ENCODE data around the gene GNL1. TPM values are rescaled to one million over a fixed set of nuclear protein-coding genes. Genes with fewer than 3 reads are reported as not detected.

The GNL1 gene
- total and polyA plus RNA-seq, 4 donors, result 41.0 to 68.5 (median 54.6) TPM

GRCh38 chr6:30515944-30516753, 40.1 kb downstream of the GNL1 start:
- DNase-seq (peak; percentile 88 to 97 (median 96)), ATAC-seq (ENCODE audit: insufficient read depth, low FRiP score) (peak; percentile 92)
- Histone ChIP-seq H3K9me3 (ENCODE audit: control insufficient read depth in 4 of 4, insufficient read depth in 3 of 4, low read length in 3 of 4) (no peaks in the 10 kb centered on the region), H3K9ac (ENCODE audit: insufficient read depth in 1 of 2, low read length in 2 of 2) (peak overlapping the region in 1 of 2 donors; percentile 54), H3K4me3 (peak overlapping the region; percentile 52), H3K4me1 (ENCODE audit: control insufficient read depth in 5 of 5, insufficient read depth in 5 of 5, low read length in 5 of 5) (peaks cover 0 to 2% (median 0%) of the 10 kb centered on the region in 5 donors), H3K27ac (ENCODE audit: low read depth in 1 of 2, low read length in 1 of 2) (peak overlapping the region; percentile 83 to 99), H3K36me3 (ENCODE audit: control insufficient read depth in 4 of 4, insufficient read depth in 4 of 4, low read length in 4 of 4) (no peaks in the 10 kb centered on the region), H3K27me3 (ENCODE audit: control insufficient read depth in 3 of 3, insufficient read depth in 3 of 3, low read length in 2 of 3) (peaks cover 0 to 7% (median 0%) of the 10 kb centered on the region in 3 donors)
- 1% methylated on average over 33 of the region's 33 CpGs for WGBS, 2 donors
- no peak for TF ChIP-seq CTCF (IDR thresholded peaks at IDR 0.05; ENCODE audit: control extremely low read depth, extremely low read depth)

- Histone ChIP-seq H3K27me3 (ENCODE audit: control insufficient read depth in 3 of 3, insufficient read depth in 3 of 3, low read length in 2 of 3) (peaks cover 0 to 7% (median 0%) of the 10 kb centered on the region in 3 donors), H3K4me1 (ENCODE audit: control insufficient read depth in 5 of 5, insufficient read depth in 5 of 5, low read length in 5 of 5) (no peaks in the 10 kb centered on the region), H3K27ac (ENCODE audit: low read depth in 1 of 2, low read length in 1 of 2) (peak overlapping the region in 1 of 2 donors; percentile 99), H3K9ac (ENCODE audit: insufficient read depth in 1 of 2, low read length in 2 of 2) (no peak overlapping the region), H3K9me3 (ENCODE audit: control insufficient read depth in 4 of 4, insufficient read depth in 3 of 4, low read length in 3 of 4) (no peaks in the 10 kb centered on the region), H3K36me3 (ENCODE audit: control insufficient read depth in 4 of 4, insufficient read depth in 4 of 4, low read length in 4 of 4) (no peaks in the 10 kb centered on the region), H3K4me3 (no peak overlapping the region)
- WGBS, 2 donors, result 42 to 54% methylated on average over 4 of the region's 4 CpGs
- TF ChIP-seq CTCF (IDR thresholded peaks at IDR 0.05; ENCODE audit: control extremely low read depth, extremely low read depth), result no peak
- DNase-seq, result no peak
- ATAC-seq (ENCODE audit: insufficient read depth, low FRiP score), result no peak
Observed at GRCh38 chr6:30515106-30515505, 41.2 kb downstream of the GNL1 start.

- no peak for ATAC-seq (ENCODE audit: insufficient read depth, low FRiP score)
- Histone ChIP-seq H3K4me3 (no peak overlapping the region), H3K9ac (ENCODE audit: insufficient read depth in 1 of 2, low read length in 2 of 2) (no peak overlapping the region), H3K9me3 (ENCODE audit: control insufficient read depth in 4 of 4, insufficient read depth in 3 of 4, low read length in 3 of 4) (no peaks in the 10 kb centered on the region), H3K27ac (ENCODE audit: low read depth in 1 of 2, low read length in 1 of 2) (no peak overlapping the region), H3K4me1 (ENCODE audit: control insufficient read depth in 5 of 5, insufficient read depth in 5 of 5, low read length in 5 of 5) (no peaks in the 10 kb centered on the region), H3K27me3 (ENCODE audit: control insufficient read depth in 3 of 3, insufficient read depth in 3 of 3, low read length in 2 of 3) (peaks cover 0 to 9% (median 0%) of the 10 kb centered on the region in 3 donors), H3K36me3 (ENCODE audit: control insufficient read depth in 4 of 4, insufficient read depth in 4 of 4, low read length in 4 of 4) (no peaks in the 10 kb centered on the region)
- DNase-seq, result no peak
- TF ChIP-seq CTCF (IDR thresholded peaks at IDR 0.05; ENCODE audit: control extremely low read depth, extremely low read depth), result no peak
- 97 to 99% methylated on average over 2 of the region's 2 CpGs for WGBS, 2 donors
Observed at GRCh38 chr6:30513451-30513850, 42.8 kb downstream of the GNL1 start.
